Loucy (cell line): ENCODE data around the gene FGFR3.

Experiments
- H2AFZ ChIP-seq: fragments of 200-600 bp; sonication (generic); 2 replicates; pipeline ENCODE4 v1.6.0; 2016; ENCODE audit warnings: antibody characterized with exemption, mild to moderate bottlenecking, low read length, moderate library complexity
- H3F3A ChIP-seq: fragments of 200-600 bp; 2 replicates; pipeline ENCODE4 v1.6.0; 2016; ENCODE audit warnings: antibody characterized with exemption, low read depth, mild to moderate bottlenecking
- H3K27me3 ChIP-seq: fragments of 200-600 bp; sonication (generic); 2 replicates; pipeline ENCODE4 v1.6.1; 2014; ENCODE audit warnings: low read length, mild to moderate bottlenecking; ENCODE audit not compliant: insufficient read depth, poor library complexity, severe bottlenecking
- H3K36me3 ChIP-seq: fragments of 200-600 bp; sonication (generic); 2 replicates; pipeline ENCODE4 v1.6.1; 2016; ENCODE audit warnings: low read length; ENCODE audit not compliant: insufficient read depth
- H3K4me1 ChIP-seq: fragments of 200-600 bp; sonication (generic); 2 replicates; pipeline ENCODE4 v1.5.1; 2014; ENCODE audit warnings: low read length, mild to moderate bottlenecking; ENCODE audit not compliant: insufficient read depth, poor library complexity, severe bottlenecking
- H3K4me2 ChIP-seq: fragments of 200-600 bp; sonication (generic); 2 replicates; pipeline ENCODE4 v1.6.0; 2014; ENCODE audit warnings: antibody characterized with exemption, low read length, low read depth, mild to moderate bottlenecking; ENCODE audit not compliant: poor library complexity, severe bottlenecking
- H3K4me3 ChIP-seq: fragments of 200-600 bp; sonication (generic); 2 replicates; pipeline ENCODE4 v1.5.1; 2014; ENCODE audit warnings: low read length, mild to moderate bottlenecking, mixed read lengths; ENCODE audit not compliant: poor library complexity, severe bottlenecking
- H3K79me2 ChIP-seq: fragments of 200-600 bp; sonication (generic); 2 replicates; pipeline ENCODE4 v1.6.1; 2014; ENCODE audit warnings: low read length; ENCODE audit not compliant: insufficient read depth
- H3K9ac ChIP-seq: fragments of 200-600 bp; sonication (generic); 2 replicates; pipeline ENCODE4 v1.6.0; 2014; ENCODE audit warnings: mild to moderate bottlenecking, low read depth, low read length, moderate library complexity; ENCODE audit not compliant: poor library complexity, severe bottlenecking
- H3K9me2 ChIP-seq: fragments of 200-600 bp; sonication (generic); replicated peaks from 2 replicates; pipeline ENCODE4 v1.6.1; 2016; ENCODE audit warnings: low read depth, low read length, mixed read lengths
- H3K9me3 ChIP-seq: fragments of 200-600 bp; sonication (generic); 2 replicates; pipeline ENCODE4 v1.6.1; 2014; ENCODE audit warnings: mild to moderate bottlenecking, antibody characterized with exemption, low read length, low read depth; ENCODE audit not compliant: insufficient read depth
- H4K20me1 ChIP-seq: fragments of 200-600 bp; sonication (generic); 2 replicates; pipeline ENCODE4 v1.6.0; 2014; ENCODE audit warnings: antibody characterized with exemption, low read length, mild to moderate bottlenecking; ENCODE audit not compliant: insufficient read depth, poor library complexity, severe bottlenecking
- CTCF ChIP-seq: fragments of 200-600 bp; sonication (generic); conservative IDR thresholded peaks from 2 replicates; pipeline ENCODE4 v1.5.1; 2014; ENCODE audit warnings: mild to moderate bottlenecking, antibody characterized with exemption, low read length
- EZH2phosphoT487 ChIP-seq: fragments of 200-600 bp; IDR thresholded peaks from 2 replicates; pipeline ENCODE4 v1.6.1; 2018; ENCODE audit warnings: antibody characterized with exemption, mild to moderate bottlenecking, moderate library complexity, borderline replicate concordance

FGFR3 gene

DNA sequence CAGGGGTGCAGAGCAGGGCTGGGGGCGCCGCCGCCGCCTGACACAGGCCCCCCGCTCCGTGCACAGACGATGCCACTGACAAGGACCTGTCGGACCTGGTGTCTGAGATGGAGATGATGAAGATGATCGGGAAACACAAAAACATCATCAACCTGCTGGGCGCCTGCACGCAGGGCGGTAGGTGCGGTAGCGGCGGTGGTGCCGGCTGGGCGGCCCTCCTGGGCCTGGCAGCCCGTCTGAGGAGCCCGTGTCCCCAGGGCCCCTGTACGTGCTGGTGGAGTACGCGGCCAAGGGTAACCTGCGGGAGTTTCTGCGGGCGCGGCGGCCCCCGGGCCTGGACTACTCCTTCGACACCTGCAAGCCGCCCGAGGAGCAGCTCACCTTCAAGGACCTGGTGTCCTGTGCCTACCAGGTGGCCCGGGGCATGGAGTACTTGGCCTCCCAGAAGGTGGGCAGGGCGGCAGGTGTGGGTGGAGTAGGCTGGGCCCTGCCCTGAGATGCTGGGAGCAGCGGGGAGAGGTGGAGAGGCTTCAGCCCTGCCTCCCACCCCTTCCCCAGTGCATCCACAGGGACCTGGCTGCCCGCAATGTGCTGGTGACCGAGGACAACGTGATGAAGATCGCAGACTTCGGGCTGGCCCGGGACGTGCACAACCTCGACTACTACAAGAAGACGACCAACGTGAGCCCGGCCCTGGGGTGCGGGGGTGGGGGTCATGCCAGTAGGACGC, 12.6 kb downstream of the FGFR3 start:
- H3K4me2 ChIP-seq, result no peak overlapping the region
- H3K9me2 ChIP-seq, result no peaks in the 10 kb centered on the region
- H3K79me2 ChIP-seq, result no peaks in the 10 kb centered on the region
- H3K9me3 ChIP-seq, result no peaks in the 10 kb centered on the region
- no peak for TF ChIP-seq EZH2phosphoT487
- H2AFZ ChIP-seq, result no peak overlapping the region
- no peaks in the 10 kb centered on the region for H3K36me3 ChIP-seq
- H3F3A ChIP-seq, result no peaks in the 10 kb centered on the region
- no peaks in the 10 kb centered on the region for H4K20me1 ChIP-seq
- H3K4me3 ChIP-seq, result no peak overlapping the region
- no peak overlapping the region for H3K9ac ChIP-seq
- H3K27me3 ChIP-seq, result no peaks in the 10 kb centered on the region
- H3K4me1 ChIP-seq, result no peaks in the 10 kb centered on the region

DNA sequence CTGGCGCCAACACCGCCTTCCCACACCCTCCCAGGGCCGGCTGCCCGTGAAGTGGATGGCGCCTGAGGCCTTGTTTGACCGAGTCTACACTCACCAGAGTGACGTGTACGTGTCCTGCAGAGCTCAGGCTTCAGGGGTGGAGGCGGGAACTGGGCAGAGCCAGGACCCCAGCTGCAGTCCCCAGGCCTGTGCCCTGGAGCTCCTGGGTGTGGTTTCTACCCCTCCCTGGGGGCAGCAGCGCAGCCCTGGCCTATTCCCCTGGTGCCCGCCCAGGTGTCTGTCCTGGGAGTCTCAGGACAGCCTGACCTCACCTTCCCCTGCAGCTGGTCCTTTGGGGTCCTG, 13.1 kb downstream of the FGFR3 start:
- H3K9ac ChIP-seq, result no peak overlapping the region
- H4K20me1 ChIP-seq, result no peaks in the 10 kb centered on the region
- H3K36me3 ChIP-seq, result no peaks in the 10 kb centered on the region
- TF ChIP-seq CTCF, result no peak
- no peak for TF ChIP-seq EZH2phosphoT487
- no peaks in the 10 kb centered on the region for H3K4me1 ChIP-seq
- no peaks in the 10 kb centered on the region for H3F3A ChIP-seq
- no peaks in the 10 kb centered on the region for H3K9me2 ChIP-seq
- no peak overlapping the region for H2AFZ ChIP-seq
- H3K4me2 ChIP-seq, result no peak overlapping the region
- H3K4me3 ChIP-seq, result no peak overlapping the region
- no peaks in the 10 kb centered on the region for H3K79me2 ChIP-seq
- no peaks in the 10 kb centered on the region for H3K27me3 ChIP-seq
- H3K9me3 ChIP-seq, result no peaks in the 10 kb centered on the region

DNA sequence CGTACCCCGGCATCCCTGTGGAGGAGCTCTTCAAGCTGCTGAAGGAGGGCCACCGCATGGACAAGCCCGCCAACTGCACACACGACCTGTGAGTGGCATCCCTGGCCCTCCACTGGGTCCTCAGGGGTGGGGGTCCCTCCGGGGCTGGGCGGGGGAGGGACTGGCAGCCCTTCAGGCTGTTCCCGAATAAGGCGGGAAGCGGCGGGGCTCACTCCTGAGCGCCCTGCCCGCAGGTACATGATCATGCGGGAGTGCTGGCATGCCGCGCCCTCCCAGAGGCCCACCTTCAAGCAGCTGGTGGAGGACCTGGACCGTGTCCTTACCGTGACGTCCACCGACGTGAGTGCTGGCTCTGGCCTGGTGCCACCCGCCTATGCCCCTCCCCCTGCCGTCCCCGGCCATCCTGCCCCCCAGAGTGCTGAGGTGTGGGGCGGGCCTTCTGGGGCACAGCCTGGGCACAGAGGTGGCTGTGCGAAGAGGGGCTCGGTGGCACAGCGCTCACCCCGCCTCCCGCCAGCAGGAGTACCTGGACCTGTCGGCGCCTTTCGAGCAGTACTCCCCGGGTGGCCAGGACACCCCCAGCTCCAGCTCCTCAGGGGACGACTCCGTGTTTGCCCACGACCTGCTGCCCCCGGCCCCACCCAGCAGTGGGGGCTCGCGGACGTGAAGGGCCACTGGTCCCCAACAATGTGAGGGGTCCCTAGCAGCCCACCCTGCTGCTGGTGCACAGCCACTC, 13.7 kb downstream of the FGFR3 start:
- H3K4me1 ChIP-seq, result no peaks in the 10 kb centered on the region
- H3K36me3 ChIP-seq, result no peaks in the 10 kb centered on the region
- TF ChIP-seq EZH2phosphoT487, result no peak
- no peak for TF ChIP-seq CTCF
- no peak overlapping the region for H3K4me2 ChIP-seq
- H3F3A ChIP-seq, result no peaks in the 10 kb centered on the region
- H3K9me3 ChIP-seq, result no peaks in the 10 kb centered on the region
- H3K27me3 ChIP-seq, result no peaks in the 10 kb centered on the region
- no peak overlapping the region for H2AFZ ChIP-seq
- no peaks in the 10 kb centered on the region for H3K9me2 ChIP-seq
- H3K79me2 ChIP-seq, result no peaks in the 10 kb centered on the region
- no peak overlapping the region for H3K4me3 ChIP-seq
- no peak overlapping the region for H3K9ac ChIP-seq
- H4K20me1 ChIP-seq, result no peaks in the 10 kb centered on the region
